Measurements from ENCODE around the gene LDLRAD2.

GRCh38 chr1:21847223-21848205 is 35.4 kb downstream of the LDLRAD2 start:
- TF ChIP-seq, protein P1, sequence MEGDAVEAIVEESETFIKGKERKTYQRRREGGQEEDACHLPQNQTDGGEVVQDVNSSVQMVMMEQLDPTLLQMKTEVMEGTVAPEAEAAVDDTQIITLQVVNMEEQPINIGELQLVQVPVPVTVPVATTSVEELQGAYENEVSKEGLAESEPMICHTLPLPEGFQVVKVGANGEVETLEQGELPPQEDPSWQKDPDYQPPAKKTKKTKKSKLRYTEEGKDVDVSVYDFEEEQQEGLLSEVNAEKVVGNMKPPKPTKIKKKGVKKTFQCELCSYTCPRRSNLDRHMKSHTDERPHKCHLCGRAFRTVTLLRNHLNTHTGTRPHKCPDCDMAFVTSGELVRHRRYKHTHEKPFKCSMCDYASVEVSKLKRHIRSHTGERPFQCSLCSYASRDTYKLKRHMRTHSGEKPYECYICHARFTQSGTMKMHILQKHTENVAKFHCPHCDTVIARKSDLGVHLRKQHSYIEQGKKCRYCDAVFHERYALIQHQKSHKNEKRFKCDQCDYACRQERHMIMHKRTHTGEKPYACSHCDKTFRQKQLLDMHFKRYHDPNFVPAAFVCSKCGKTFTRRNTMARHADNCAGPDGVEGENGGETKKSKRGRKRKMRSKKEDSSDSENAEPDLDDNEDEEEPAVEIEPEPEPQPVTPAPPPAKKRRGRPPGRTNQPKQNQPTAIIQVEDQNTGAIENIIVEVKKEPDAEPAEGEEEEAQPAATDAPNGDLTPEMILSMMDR (IDR thresholded peaks at IDR 0.05) = no peak
- no peak for TF ChIP-seq POLR2A (IDR thresholded peaks at IDR 0.05)

All from testis (tissue), 2 donors.